ENCODE measurements around the gene SYNGR3. TPM values are rescaled to one million over a fixed set of nuclear protein-coding genes. Genes with fewer than 3 reads are reported as not detected.

Gene SYNGR3
- total RNA-seq, 1 experiment from 2014 or later = 11.9 TPM

GRCh38 chr16:1960665-1961630, 28.8 kb upstream of the SYNGR3 start:
- H3K79me1 ChIP-seq (ENCODE audit: insufficient read depth, low read depth, low read length, poor library complexity, severe bottlenecking) = no peaks in the 10 kb centered on the region
- H3K23ac ChIP-seq (ENCODE audit: insufficient read length, low read depth, low read length) = no peak overlapping the region
- H3K9me3 ChIP-seq (ENCODE audit: control insufficient read depth, low read depth, low read length) = no peaks in the 10 kb centered on the region
- Mint-ChIP-seq H3K4me3 (peak overlapping the region; percentile 91 to 96), H3K4me1 (peaks cover 29 to 47% of the 10 kb centered on the region in 2 experiments), H3K9me3 (peaks cover 0 to 3% of the 10 kb centered on the region in 2 experiments; a peak in 1 of 5 replicates), H3K27ac (peak overlapping the region; percentile 94 to 97 (median 96)), H3K36me3 (ENCODE audit: insufficient read depth in 1 of 3, low read depth in 3 of 3) (peaks cover 27 to 39% (median 33%) of the 10 kb centered on the region in 3 experiments), H3K27me3 (ENCODE audit: low read depth) (peaks cover 20% of the 10 kb centered on the region)
- no peak overlapping the region for H3T11ph ChIP-seq (ENCODE audit: low read length)
- H4K91ac ChIP-seq (ENCODE audit: insufficient read length, low read depth, low read length) = no peak overlapping the region
- H3K79me2 ChIP-seq (ENCODE audit: insufficient read depth, low read length) = peaks cover 18% of the 10 kb centered on the region
- H2AK5ac ChIP-seq (ENCODE audit: insufficient read length, low read length) = no peak overlapping the region
- no peaks in the 10 kb centered on the region for H3K27me3 ChIP-seq (ENCODE audit: insufficient read depth, low read length)
- H3K23me2 ChIP-seq (ENCODE audit: insufficient read length, low read depth, low read length, poor library complexity, severe bottlenecking) = peaks cover 23% of the 10 kb centered on the region
- TF ChIP-seq CTCF (conservative IDR thresholded peaks at IDR 0.05) = no peak
- no peak overlapping the region for H3K56ac ChIP-seq (ENCODE audit: insufficient read length, low read depth, low read length)
- H3K4me1 ChIP-seq (ENCODE audit: insufficient read depth, low read length) = no peaks in the 10 kb centered on the region
- H3K14ac ChIP-seq (ENCODE audit: insufficient read depth, low read length) = no peak overlapping the region; the same call in 1 of the 2 replicates
- no peak overlapping the region for H2AFZ ChIP-seq (ENCODE audit: low read length)
- no peak overlapping the region for H2BK12ac ChIP-seq (ENCODE audit: insufficient read length, low read depth, low read length)
- no peak overlapping the region for H3K18ac ChIP-seq (ENCODE audit: insufficient read length, low read depth, low read length)
- no CpG with 5 or more reads among the region's 20 CpGs for WGBS (ENCODE audit: extremely low coverage, insufficient read length, low lambda C conversion rate)
- peak overlapping the region; percentile 29 for H4K8ac ChIP-seq (replicated peaks; ENCODE audit: insufficient read length, low read depth, low read length)
- peak overlapping the region; percentile 79 for H3K4me2 ChIP-seq (ENCODE audit: insufficient read depth, insufficient read length, low read length)
- H2BK120ac ChIP-seq (ENCODE audit: low read depth, low read length, poor library complexity, severe bottlenecking) = no peak overlapping the region
- no peaks in the 10 kb centered on the region for H4K20me1 ChIP-seq (ENCODE audit: control insufficient read depth, insufficient read depth, insufficient read length)
- H3K9ac ChIP-seq (ENCODE audit: extremely low read depth, insufficient read length, low read length) = peak overlapping the region; percentile 44
- peak; percentile 66 for DNase-seq
- H2BK20ac ChIP-seq (ENCODE audit: low read depth, low read length, poor library complexity, severe bottlenecking) = no peak overlapping the region
- no peak overlapping the region for H3K4ac ChIP-seq (ENCODE audit: low read depth, low read length)
- no peak overlapping the region for H2BK5ac ChIP-seq (ENCODE audit: insufficient read length, low read length)
- peak overlapping the region; percentile 32 for H3K27ac ChIP-seq (ENCODE audit: insufficient read length, low read depth, low read length)
- H4K5ac ChIP-seq (ENCODE audit: insufficient read length, low read depth, low read length) = no peak overlapping the region
- no peak overlapping the region for H2BK15ac ChIP-seq (ENCODE audit: low read depth, low read length)
